ENCODE data around the gene TNIK. TPM values are rescaled to one million over a fixed set of nuclear protein-coding genes. Genes with fewer than 3 reads are reported as not detected.

Gene TNIK
- total RNA-seq, 2 donors from 2014 or later = 9.0 to 11.6 TPM

DNA sequence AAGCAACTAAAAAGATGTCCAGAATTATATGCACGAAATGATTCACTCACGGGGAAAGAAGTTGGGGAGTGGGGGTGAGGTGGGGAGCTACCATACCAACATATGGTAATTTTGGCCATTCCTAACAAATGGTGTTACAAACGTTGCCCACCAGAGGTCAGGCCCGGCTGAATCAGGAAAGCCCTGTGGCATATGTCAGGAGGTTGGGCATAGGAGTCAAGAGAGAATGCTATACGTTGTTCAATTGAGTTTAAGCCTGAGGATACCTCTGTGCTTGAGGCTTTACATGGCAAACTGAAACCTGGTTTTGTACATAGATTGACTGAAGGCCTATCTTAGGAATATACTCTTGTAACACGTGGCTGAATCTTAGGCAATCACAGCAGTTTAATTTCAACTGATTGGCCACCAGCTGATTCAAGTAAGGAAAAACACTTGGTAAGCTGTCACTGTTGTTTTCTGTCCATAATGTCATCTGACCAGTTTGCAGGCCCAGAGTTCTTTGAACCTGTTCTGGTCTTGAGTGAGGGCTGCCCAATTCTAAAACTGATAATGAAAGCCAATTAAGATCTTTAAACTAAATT, 410.3 kb downstream of the TNIK start:
- Histone ChIP-seq H3K36me3 (no peaks in the 10 kb centered on the region), H3K27me3 (no peaks in the 10 kb centered on the region), H3K4me3 (no peak overlapping the region), H3K27ac (no peak overlapping the region), H3K4me1 (no peaks in the 10 kb centered on the region), H3K9me3 (no peaks in the 10 kb centered on the region)
- no peak for DNase-seq (ENCODE audit: low spot score)
- TF ChIP-seq, protein P1, sequence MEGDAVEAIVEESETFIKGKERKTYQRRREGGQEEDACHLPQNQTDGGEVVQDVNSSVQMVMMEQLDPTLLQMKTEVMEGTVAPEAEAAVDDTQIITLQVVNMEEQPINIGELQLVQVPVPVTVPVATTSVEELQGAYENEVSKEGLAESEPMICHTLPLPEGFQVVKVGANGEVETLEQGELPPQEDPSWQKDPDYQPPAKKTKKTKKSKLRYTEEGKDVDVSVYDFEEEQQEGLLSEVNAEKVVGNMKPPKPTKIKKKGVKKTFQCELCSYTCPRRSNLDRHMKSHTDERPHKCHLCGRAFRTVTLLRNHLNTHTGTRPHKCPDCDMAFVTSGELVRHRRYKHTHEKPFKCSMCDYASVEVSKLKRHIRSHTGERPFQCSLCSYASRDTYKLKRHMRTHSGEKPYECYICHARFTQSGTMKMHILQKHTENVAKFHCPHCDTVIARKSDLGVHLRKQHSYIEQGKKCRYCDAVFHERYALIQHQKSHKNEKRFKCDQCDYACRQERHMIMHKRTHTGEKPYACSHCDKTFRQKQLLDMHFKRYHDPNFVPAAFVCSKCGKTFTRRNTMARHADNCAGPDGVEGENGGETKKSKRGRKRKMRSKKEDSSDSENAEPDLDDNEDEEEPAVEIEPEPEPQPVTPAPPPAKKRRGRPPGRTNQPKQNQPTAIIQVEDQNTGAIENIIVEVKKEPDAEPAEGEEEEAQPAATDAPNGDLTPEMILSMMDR (IDR thresholded peaks at IDR 0.05) = peak; percentile 33 to 74

DNA sequence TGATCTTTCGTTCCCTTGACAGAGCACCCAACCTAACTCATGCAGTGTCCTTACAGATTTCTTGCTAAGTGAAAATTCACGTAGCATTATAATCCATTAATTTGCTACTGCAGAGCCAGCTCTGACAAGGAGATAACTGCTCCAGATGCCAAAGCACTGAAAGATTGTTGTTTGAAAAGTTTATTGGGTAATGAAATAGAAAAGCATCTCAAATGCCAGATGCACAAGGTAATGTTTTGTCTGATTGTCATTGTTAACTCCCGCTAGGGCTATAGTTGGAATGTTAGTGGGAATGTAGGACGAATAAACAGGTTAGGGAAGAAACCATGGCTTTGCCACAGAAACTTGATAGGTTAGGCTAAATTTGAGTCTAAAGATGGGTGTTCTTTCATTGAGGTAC, 413.4 kb downstream of the TNIK start:
- H3K27me3 ChIP-seq = no peaks in the 10 kb centered on the region
- TF ChIP-seq, protein P1 (IDR thresholded peaks at IDR 0.05) = no peak
- DNase-seq (ENCODE audit: low spot score) = no peak
- H3K4me3 ChIP-seq = no peak overlapping the region
- no peaks in the 10 kb centered on the region for H3K4me1 ChIP-seq
- H3K36me3 ChIP-seq = no peaks in the 10 kb centered on the region
- no peaks in the 10 kb centered on the region for H3K9me3 ChIP-seq
- no peak overlapping the region for H3K27ac ChIP-seq

DNA sequence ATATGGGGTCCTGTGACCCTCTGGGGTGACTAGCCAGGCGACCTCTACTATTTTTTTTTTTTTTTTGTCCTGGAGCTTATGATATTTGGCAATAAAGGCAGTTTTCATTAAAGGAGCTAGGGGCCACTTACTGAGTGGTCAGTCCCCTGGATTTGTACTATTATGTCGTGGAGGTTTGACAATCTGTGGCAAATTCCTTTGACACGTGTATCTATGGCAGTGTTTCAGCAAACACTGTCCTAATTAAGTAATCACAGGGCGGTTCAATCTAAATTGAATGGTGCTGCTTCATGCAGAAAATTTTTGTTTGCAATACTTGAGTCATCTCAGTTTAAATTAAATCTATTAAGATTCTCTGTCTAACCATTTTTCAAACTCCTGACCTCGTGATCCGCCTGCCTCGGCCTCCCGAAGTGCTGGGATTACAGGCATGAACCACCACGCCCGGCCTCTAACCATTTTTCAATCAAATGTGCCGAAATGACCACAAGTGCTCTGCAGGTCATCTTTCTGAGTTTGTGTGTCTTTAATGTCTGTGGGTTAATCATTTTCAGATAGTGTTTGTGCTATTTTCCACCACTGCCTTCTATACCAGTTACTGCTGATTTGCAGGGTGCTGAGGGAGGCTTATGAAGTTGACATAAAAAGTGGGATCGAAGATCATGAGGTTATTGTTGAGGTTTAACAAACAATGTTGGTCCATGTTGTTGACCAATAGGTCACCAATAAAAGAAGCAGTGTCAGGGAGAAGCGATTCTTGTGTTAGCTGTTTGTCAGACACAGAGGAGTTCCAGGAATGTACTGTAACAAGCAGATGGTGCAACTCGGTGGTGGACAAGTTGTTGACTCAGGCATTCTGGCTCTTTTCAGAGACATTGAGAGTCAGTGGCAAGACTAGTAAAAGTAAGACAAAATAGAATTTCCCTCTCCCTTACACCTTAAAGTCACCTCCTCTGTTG, 415.1 kb downstream of the TNIK start:
- no peak for DNase-seq (ENCODE audit: low spot score)
- Histone ChIP-seq H3K4me3 (no peak overlapping the region), H3K36me3 (no peaks in the 10 kb centered on the region), H3K27me3 (no peaks in the 10 kb centered on the region), H3K27ac (no peak overlapping the region), H3K4me1 (no peaks in the 10 kb centered on the region), H3K9me3 (no peaks in the 10 kb centered on the region)
- TF ChIP-seq, protein P1 (IDR thresholded peaks at IDR 0.05) = no peak

DNA sequence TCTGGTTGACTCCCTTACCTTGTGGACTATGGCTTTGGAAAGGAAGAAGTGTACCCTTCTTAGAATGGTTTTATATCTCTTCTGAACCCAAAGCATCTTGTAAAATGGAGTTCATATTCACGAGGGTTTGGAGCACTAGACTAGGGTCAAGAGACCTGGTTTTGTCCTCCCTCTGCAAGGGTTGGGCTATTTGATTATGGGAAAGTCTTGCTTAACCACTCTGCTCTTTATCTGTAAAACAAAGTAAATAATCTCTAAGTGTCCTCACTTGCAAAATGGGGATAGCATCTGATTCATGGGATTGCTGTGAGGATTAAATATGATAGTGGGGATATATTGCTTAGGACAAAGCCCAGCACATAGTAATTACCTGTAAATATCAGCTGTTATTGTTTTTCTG, 415.8 kb downstream of the TNIK start:
- TF ChIP-seq, protein P1 (IDR thresholded peaks at IDR 0.05) = no peak
- no peak overlapping the region for H3K4me3 ChIP-seq
- no peaks in the 10 kb centered on the region for H3K36me3 ChIP-seq
- no peak overlapping the region for H3K27ac ChIP-seq
- H3K27me3 ChIP-seq = no peaks in the 10 kb centered on the region
- H3K4me1 ChIP-seq = no peaks in the 10 kb centered on the region
- no peak for DNase-seq (ENCODE audit: low spot score)
- H3K9me3 ChIP-seq = no peaks in the 10 kb centered on the region

DNA sequence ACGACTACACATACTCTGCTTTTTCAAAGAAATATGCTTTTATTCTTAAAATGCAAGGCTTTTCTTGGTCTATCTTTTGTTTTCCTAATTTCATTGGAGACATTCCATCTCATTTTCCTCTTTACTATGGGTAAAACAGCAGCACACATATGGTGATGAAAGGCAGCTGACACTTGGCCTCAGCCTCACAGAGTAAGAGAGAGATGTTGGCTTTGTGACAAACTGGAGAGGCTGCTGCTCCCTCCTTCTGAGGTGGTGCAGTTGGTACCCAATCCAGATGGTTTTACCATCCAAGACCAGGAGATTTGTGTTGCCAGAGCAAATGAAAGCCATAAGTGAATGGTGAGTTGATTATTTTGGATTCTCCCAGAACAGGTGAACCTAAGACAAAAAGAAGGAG, 420.5 kb downstream of the TNIK start:
- DNase-seq (ENCODE audit: low spot score) = no peak
- Histone ChIP-seq H3K4me1 (no peaks in the 10 kb centered on the region), H3K27me3 (no peaks in the 10 kb centered on the region), H3K36me3 (no peaks in the 10 kb centered on the region), H3K27ac (no peak overlapping the region), H3K9me3 (no peaks in the 10 kb centered on the region), H3K4me3 (no peak overlapping the region)
- TF ChIP-seq, protein P1 (IDR thresholded peaks at IDR 0.05) = no peak

Measured in right atrium auricular region (tissue), 2 donors.